HEK293T (cell line): ENCODE data around the gene NAA38.

ENCODE experiments used
- ARNT ChIP-seq: fragments of 450-650 bp; IDR thresholded peaks from 2 replicates; pipeline ENCODE4 v1.6.1; 2017; ENCODE audit warnings: mild to moderate bottlenecking
- BHLHE40 ChIP-seq: fragments of 450-650 bp; IDR thresholded peaks from 2 replicates; pipeline ENCODE4 v1.6.1; 2016; ENCODE audit warnings: mild to moderate bottlenecking, moderate library complexity, borderline replicate concordance
- TF ChIP-seq, protein P1 (sequence below): fragments of 450-650 bp; IDR thresholded peaks from 2 replicates; pipeline ENCODE4 v1.6.1; 2016

GRCh38 chr17:7897090-7897489 is 39.7 kb upstream of the NAA38 start:
- no peak for TF ChIP-seq BHLHE40
- TF ChIP-seq ARNT, result no peak
- TF ChIP-seq, protein P1, sequence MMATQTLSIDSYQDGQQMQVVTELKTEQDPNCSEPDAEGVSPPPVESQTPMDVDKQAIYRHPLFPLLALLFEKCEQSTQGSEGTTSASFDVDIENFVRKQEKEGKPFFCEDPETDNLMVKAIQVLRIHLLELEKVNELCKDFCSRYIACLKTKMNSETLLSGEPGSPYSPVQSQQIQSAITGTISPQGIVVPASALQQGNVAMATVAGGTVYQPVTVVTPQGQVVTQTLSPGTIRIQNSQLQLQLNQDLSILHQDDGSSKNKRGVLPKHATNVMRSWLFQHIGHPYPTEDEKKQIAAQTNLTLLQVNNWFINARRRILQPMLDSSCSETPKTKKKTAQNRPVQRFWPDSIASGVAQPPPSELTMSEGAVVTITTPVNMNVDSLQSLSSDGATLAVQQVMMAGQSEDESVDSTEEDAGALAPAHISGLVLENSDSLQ, result no peak
